GM06990 (cell line): ENCODE results near the gene SIGLEC1.

Source experiments
- DNase-seq: peaks from one replicate; pipeline ENCODE4 v3.0.0-alpha.2; 2011; ENCODE audit not compliant: insufficient read length; ENCODE audit errors: extremely low read depth
- H3K27me3 ChIP-seq: replicated peaks from 2 replicates; pipeline ENCODE4 v1.6.0; 2011; ENCODE audit warnings: low read length; ENCODE audit not compliant: control insufficient read depth, insufficient read depth
- H3K36me3 ChIP-seq: 2 replicates; pipeline ENCODE4 v1.5.1; 2011; ENCODE audit warnings: low read length; ENCODE audit not compliant: control insufficient read depth, insufficient read depth
- H3K4me3 ChIP-seq: replicated peaks from 2 replicates; pipeline ENCODE4 v1.5.1; 2011; ENCODE audit warnings: low read depth, mild to moderate bottlenecking, control low read depth, low read length
- CTCF ChIP-seq: IDR thresholded peaks from 2 replicates; pipeline ENCODE4 v1.5.1; 2011; ENCODE audit warnings: low read length, control low read depth, mild to moderate bottlenecking, inconsistent platforms; ENCODE audit not compliant: insufficient read depth, poor library complexity, severe bottlenecking

The SIGLEC1 gene

DNA sequence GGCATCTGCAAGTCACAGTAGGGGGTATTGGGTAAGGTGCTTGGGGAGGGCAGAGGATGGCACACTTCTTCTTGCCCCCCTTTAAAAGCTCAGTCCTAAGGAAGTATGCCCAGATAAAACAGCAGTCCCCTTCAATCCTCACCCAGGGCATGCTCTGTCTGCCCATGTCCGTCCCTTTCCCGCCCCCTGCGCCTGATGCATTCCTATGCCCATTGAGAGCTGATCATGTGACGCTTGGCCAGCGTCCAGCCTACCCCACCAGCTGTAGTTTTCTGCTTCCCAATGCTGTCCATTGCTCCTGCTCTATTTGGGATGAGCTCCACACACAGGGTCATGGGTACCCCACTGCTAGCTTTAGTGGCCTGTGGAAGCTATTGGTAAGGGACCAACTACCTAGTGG lies 8.3 kb downstream of the SIGLEC1 start:
- Histone ChIP-seq H3K27me3 (no peaks in the 10 kb centered on the region; the same call in none of the 2 replicates), H3K36me3 (no peaks in the 10 kb centered on the region), H3K4me3 (no peak overlapping the region)
- no peak for TF ChIP-seq CTCF
- no peak for DNase-seq

DNA sequence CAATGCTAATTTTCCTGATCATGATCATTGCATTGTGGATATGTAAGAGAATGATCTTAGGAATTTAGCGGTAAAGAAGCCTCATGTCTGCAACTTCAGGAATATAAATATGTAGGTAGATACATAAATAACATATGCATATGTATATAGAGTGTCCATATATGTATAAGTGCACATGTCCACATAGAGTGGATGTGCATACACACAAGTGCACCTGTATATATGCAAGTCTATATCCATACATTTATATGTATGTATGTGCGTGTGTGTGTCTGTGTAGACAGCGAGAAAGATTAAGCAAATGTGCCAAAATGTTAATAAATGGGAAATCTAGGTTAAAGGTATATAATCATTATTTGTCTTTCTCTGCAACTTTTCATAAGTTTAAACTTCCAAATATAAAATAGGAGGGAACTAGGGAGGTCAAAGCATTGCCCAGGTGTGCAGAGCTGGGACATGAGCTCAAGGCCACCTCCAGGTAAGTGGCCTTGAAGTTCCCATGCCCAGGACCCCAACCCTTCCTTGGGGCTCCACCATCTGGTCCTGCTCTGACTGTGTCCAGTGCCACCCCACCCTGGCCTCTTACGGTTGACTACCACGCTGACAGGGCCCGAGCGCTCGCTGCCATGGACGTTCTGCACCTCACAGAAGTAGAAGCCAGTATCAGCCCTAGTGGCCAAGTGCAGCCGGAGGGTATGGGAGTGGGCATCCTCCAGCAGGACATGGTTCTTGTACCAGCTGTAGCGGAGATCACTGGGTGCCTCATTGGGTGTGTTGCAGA lies 9.6 kb downstream of the SIGLEC1 start:
- H3K4me3 ChIP-seq, result no peak overlapping the region
- DNase-seq, result no peak
- TF ChIP-seq CTCF, result no peak
- no peaks in the 10 kb centered on the region; the same call in none of the 2 replicates for H3K27me3 ChIP-seq
- H3K36me3 ChIP-seq, result no peaks in the 10 kb centered on the region

- no peak for TF ChIP-seq CTCF
- H3K27me3 ChIP-seq, result no peaks in the 10 kb centered on the region; the same call in none of the 2 replicates
- no peak for DNase-seq
- H3K36me3 ChIP-seq, result no peaks in the 10 kb centered on the region
- H3K4me3 ChIP-seq, result no peak overlapping the region
Measured at GRCh38 chr20:3701061-3701998, 11.1 kb downstream of the SIGLEC1 start.

DNA sequence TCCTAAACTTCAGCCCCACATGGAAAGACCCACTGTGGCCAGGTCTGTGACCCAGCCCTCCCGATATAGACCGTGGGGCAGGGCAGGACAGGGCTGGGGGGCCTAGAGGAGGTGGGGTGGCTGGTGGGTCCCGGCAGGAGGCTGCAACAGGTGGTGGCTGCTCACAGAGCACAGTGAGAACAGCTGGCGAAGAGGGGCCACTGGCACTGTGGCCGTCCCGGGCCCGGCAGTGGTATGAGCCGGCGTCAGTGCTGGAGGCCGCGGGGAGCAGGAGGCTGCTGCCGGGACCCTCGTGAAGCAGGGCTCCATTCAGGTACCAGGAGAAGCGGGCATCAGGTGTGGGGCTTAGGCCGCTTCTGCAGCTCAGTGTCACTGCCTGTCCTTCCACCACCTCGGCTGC lies 13.4 kb downstream of the SIGLEC1 start:
- no peak for TF ChIP-seq CTCF
- Histone ChIP-seq H3K36me3 (no peaks in the 10 kb centered on the region), H3K27me3 (no peaks in the 10 kb centered on the region; the same call in none of the 2 replicates), H3K4me3 (no peak overlapping the region)
- DNase-seq, result no peak

- DNase-seq, result no peak
- no peaks in the 10 kb centered on the region for H3K36me3 ChIP-seq
- no peaks in the 10 kb centered on the region; the same call in none of the 2 replicates for H3K27me3 ChIP-seq
- no peak overlapping the region for H3K4me3 ChIP-seq
- no peak for TF ChIP-seq CTCF
Measured at GRCh38 chr20:3698591-3699001, 13.8 kb downstream of the SIGLEC1 start.
